HG03135 (cell line): ENCODE measurements around the gene OVAAL.

ENCODE experiments used
- ATAC-seq: cut with Tn5 transposase; IDR thresholded peaks from one replicate; pipeline ENCODE4 v1.9.1; 2021; ENCODE audit warnings: mild to moderate bottlenecking, moderate library complexity; ENCODE audit not compliant: unreplicated experiment

OVAAL gene

DNA sequence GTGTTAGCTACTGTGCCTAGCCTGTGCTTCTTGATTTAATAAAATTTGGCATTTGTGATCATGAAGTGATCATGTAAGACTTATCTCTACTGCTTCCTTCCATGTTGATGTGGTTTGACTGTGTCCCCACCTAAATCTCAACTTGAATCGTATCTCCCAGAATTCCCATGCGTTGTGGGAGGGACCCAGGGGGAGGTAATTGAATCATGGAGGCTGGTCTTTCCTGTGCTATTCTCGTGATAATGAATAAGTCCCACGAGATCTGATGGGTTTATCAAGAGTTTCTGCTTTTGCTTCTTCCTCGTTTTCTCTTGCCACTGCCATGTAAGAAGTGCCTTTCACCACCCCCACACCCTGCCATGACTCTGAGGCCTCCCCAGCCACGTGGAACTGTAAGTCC lies at the start of gene OVAAL:
Gene OVAAL (plus strand): TSS at position 301 of the 400 bp plus-strand sequence.
- no peak for ATAC-seq

DNA sequence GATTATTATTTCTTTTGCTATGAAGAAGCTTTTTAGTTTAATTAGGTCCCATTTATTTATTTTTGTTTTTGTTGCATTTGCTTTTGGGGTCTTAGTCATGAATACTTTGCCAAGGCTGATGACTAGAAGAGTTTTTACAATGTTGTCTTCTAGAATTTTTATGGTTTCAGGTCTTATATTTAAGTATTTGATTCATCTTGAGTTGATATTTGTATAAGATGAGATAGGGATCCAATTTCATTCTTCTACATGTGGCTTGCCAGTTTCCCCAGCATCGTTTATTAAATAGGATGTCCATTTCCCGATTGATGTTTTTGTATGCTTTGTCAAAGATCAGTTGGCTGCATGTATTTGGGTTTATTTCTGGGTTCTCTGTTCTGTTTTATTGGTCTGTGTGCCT lies 47.9 kb upstream of the OVAAL start:
- no peak for ATAC-seq

DNA sequence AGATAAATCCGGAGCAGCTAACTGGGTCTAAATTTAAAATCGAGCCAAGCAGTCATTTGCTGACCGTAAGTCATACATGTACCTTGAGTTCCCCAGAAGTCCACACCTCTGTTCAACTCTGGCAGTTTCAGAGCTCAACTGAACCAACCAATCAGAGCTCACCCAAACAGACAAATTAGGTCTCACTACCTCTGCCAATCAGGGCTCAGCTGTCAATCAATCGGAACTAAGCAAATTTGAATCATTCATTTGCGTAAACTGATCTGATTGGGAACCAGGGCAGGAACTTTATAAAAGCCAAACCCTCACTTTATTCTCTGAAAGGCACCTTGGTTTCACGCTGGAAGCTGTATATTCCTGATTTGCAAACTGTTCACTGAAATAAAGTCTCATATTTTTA lies 45.2 kb upstream of the OVAAL start:
- no peak for ATAC-seq

DNA sequence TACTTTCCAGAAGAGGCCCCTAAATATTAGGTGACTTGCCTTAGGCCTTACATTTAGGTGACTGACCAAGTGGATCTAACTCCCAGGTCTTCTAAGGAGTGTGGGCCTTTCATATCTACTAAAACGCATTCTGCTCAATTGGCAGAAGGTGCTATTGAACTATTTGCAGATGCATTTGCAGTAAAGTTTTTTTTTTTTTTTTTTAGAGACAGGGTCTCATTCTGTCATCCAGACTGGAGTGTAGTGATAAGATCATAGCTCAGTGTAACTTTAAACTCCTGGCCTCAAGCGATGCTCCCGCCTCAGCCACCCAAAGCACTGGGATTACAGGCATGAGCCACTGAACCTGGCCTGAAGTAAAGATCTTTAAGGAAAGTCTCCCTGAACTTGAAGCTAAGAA lies 43.4 kb upstream of the OVAAL start:
- ATAC-seq, result no peak

DNA sequence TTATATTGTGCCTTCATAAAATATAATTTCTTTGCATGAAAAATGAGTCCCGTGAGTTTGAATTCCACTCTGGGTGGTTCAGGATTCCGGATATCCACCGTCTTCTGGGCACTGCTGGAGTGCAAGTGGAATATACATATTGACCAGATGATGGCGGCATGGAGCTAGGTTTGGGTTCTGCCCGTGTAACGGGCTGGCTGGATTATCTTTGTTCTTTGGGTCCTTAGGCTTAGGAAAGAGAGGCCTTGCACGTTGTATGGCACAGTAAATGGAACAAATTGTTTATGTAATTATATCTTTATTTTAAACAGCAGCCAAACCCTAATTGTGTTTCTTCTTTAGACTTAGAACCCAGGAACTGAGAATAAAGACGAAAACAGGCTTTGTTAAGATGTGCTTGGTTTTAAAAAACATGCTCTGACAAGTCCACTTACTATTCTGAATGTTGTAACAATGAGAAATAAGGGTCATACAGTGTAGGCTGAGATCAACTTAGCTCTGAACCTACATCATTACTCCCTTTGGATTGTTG lies 42.8 kb upstream of the OVAAL start:
- peak; percentile 90 for ATAC-seq

DNA sequence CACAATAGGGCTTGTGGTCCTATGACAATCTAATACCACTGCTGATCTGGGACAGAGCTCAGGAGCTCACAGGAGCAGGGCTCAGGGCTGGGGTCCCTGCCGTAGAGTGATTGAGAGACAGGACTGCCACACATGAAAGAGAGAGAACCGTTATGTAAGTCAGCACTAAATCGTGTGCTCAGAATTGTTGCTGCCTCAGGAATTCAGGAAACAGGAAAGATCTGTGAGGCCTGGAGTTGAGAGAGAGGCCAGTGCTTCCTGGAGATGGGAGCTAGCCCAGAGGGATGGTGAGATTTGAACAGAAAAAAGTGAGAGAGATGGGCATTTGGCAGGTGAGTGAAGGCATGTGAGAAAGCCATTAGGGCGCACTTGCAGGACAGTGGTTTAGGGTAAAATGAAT lies 38.9 kb upstream of the OVAAL start:
- ATAC-seq, result no peak

DNA sequence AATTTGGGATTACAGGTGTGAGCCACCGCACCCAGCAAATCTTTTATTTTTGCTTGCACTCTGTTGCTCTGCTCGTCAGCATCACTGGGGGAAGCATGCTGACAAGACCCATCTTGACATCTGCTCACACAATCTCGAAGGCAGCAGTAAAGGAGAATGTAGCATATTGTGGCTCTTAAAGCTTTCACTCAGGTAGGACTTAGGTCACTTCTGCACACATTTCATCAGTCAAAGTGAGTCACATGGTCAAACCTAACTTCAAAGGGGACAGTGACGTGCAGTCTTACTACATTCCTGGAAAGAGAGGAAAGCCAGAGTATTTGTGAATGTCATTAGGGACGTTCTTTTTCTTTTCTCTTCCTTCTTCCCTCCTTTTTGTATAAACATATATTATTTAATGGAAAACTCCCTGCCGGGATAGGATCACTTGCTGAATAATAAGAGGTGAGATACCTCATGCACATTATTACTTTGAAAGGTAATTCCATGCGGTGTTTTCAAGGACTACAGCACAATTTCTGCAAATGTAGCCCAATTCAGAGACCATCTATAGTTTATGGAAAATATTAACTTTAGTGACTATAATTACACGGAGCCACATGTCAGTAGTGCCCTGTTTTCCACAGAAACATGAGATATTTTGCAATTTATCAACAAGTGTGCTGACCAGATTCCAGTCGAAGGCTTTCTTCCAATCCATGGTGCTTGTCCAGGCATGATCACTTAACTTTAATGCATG lies 37.1 kb upstream of the OVAAL start:
- ATAC-seq, result no peak

DNA sequence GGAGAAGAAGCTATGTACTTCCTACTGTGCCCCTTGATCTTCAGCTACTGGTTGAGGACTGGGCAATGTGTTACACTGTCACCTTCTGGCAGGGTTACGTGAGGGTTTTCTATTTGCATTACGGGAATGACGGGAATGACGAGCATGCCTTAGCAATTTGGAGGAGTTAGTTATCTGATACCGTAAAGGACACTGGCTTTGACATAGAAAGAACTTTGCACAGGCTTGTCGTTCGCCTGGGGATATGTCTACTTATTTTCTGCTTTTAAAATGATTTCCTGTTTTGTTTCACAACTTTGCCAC lies 36.6 kb upstream of the OVAAL start:
- ATAC-seq, result no peak

DNA sequence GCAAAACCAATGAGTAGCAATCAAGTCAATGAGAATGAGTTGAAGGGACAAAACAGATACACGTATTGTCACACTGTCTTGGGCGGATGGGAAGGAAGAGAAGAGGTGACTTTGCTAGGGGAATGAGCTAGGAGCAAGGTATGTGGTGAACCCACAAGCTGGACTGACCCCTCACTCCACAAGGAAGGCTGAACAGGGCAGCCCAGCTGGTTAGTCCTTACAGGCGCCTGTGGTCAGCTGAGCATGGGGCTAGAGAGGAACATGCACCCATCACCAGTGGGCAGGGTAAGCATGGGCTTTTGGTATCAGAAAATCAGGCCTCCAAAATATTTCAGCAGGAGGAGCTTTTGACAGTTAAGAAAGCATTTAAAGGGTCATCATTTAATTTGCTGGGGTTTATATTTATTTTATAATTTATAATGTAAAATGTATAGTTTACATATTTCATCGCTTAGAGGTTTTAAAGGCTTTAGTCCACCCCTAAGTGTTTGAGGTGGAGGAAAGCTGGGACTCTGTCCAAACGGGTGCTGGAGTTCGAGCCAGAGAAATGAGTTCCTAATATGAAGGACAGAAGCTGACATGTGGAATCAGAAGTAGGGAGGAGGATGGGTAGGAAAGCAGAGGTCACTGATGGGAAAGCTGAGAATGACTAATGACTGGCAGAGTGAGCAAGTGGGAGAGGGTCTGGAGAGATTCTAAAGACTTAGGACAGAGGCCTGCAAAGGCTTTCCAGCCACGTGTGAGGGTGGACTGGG lies 34.4 kb upstream of the OVAAL start:
- no peak for ATAC-seq

DNA sequence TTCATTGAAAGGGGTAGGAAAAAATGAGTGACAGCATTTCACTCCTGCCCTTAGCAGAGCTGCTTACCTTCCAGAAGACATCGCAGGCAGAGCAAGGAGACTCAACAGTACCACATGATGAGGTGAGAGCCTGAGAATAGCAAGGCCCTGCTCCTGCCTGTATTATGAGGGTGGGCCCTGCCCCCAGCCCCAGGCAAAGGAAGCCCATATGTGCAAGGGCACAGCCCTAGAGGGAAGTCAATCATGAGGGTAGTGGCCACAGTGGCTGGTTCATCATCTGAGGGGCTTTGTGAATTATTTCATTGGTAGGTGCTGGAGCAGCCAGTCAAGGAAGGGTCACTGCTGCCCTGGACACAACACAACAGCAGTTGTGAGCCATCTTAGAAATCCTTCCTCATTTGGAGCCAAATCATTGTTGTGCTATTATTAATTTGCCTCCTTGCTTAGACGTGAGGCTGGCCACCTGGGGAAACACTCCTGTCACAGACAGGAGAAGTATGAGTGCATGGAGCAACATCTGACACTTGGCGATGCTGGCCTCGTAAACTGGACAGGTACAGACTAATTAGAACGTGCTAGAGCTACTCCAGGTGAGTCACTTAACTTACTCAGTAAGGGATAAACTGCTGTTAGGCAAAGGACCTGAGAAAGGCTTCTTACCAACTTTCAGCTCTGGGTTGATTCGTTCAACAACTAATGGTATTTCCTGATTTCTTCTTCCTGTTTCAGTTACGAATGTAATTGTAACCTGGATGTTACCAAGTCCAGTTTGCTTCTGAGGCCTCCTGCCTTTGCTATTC lies 33.6 kb upstream of the OVAAL start:
- ATAC-seq, result no peak

DNA sequence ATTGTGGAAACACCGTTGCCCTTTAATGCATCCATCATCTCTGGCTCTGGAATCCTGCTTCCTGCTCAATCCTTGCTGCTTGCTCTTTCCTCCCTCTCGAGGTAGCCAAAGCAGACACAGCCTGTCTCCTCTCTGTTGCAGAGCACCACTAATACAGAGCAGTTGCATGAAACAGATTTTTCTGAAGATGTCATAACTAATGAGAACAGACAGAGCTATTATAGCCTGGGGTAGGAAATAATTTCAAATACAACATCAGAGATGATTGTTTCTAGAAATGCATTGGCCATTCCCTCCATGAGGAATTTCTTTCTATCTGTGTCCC lies 33.1 kb upstream of the OVAAL start:
- ATAC-seq, result no peak

DNA sequence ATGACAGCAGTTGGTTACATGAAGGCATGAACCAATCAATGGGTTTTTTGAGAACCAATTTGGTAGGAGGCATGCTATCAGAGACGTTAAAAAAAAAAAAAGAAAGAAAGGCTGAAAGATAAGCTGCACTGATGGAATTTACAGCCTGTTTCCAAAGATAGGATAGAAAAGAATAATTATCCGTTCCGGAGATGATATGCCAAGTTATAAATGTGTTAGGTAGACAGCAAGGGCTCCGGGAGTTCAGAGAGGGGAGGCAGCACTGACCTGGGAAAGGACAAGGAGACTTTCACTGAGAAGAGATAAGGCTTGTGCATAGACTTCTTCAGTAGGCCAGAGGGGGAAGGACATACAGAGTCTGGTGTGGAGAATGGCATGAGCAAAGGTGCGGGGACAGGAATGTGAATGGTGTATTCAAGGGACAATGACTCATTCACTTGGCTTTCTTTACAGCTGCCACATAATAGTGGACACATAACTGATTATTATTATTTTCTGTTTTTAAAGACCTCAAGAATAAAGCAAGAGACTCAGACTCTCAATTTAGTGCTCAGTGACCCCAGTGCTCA lies 31.6 kb upstream of the OVAAL start:
- ATAC-seq, result no peak

DNA sequence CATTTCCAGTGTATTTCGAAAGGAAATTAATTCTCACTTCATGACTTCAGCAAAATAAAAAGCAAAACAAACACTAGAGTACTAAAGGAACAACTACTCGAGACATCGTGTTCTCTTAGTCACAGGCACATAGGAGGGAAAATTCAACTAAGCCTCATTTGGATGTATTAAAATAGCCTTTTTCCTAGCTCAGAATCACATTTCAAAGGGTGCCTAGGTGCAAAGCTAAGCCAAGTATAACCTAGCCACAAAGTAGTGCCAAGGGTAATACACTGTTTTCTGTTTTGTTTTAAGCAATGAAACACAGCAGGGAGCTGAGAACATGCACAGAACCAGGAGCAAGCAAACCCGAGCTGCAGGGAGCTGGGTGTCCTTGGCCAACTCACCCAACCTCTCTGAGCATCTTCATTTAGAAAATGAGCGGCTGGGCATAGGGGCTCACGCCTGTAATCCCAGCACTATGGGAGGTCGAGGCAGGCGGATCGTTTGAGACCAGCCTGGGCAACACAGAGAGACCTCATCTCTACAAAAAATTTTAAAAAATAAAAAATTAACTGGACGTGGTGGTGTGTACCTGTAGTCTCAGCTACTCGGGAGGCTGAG lies 29.8 kb upstream of the OVAAL start:
- ATAC-seq, result no peak

DNA sequence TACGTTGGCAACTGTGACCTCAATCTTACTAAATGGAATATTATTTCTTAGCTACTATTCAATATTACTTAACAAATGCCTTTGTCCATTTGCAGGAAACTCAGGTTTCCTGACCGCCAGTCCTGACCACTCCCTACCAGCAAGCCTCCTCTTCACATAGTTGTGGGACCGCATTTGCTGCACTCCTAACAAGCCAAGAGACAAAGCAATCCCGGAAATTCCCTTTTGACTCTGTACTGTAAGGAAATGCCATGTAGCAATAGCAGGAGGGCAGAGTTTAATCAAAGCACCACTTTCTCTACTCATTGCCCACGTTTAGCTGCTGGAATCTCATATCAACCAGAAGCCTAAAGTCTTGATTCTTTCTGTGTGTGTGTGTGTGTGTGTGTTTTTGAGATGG lies 28.3 kb upstream of the OVAAL start:
- ATAC-seq, result no peak

DNA sequence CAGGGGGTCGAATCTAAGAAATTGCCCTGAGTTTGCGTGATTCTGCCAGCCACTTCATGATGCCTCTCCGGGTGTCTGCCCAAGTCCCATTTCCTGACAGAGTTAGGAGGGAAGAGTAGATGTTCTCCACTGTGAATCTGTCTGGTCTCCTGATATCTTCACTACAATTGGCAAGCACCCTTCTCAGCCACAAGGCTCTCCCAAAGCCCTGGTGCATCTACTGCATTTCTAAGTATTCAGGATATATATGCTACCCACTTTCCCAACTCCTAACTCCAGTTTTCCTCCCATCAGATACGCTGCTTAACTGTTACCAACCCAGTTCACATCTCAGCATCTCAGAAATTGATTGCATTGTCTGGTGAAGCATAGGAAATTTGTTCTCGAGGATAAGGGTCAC lies 25.9 kb upstream of the OVAAL start:
- ATAC-seq, result no peak

DNA sequence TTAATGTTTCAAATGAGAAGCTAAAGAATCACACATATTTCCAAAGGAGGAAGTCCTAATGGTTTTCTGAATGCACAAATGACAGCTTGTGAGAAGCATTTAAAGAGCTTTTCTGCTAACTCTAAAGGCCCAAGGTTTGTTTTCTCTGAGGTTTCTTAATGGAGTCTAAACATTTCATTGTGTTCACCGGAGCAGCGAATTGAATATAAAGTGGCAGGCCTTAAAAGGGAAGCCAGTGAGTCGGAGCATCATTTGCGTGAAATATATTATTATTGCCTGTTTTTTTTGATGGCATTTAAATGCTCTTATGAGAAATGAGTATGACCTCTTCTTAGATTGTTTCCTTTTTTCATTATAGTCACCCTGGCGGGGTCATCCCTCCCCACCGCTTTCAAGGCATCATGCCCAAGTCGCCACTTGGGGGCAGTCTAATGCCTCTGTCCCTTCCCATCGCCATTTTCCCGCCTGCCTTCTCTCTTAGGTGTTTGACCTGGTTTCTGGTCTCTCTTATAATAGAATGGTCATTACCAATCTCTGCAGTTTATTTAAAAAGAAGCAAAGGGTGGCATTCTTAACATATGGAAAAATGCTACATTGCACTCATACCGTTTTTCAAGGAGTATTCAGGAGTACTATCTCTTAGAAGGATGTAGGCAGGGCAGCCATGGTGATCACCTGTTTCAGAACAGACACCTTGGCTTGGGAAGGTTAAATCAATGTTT lies 25.3 kb upstream of the OVAAL start:
- ATAC-seq, result no peak

DNA sequence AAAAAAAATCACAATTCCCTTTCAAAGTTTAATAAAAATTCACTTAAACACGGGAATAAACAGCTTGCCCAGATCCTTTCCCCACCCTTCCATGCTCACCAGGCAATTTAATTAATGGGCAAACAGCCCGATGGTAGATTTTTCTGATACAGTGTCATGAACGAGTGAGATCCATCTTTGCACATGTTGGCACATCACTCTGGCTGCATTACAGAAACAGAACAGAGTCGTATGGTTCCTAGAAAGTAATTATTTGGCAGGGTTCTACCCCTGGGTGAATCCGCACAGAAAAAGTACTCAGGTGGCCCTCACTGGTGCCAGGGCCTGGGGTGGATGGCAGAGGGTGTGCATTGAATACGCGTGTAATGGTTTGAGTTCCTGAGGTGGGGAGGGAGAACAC lies 24.6 kb upstream of the OVAAL start:
- no peak for ATAC-seq

DNA sequence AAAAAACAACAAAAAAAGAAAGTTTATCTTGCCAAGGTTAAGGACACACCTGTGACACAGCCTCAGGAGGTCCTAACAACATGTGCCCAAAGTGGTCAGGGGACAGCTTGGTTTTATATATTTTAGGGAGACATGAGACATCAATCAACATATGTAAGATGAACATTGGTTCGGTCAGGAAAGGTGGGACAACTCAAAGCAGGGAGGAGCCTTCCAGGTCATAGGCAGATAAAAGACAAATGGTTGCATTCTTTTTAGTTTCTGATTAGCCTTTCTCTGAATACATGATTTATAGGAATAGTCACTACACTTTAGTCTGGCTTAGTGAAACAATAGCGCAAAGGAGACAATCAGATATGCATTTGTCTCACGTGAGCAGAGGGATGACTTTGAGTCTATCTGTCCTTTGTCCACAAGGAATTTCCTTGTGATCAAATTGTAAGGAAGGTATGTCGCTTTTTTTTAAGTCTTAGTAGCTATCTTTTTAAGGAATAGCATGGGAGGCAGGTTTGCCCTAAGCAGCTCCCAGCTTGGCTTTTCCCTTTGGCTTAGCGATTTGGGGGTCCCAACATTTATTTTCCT lies 23.3 kb upstream of the OVAAL start:
- ATAC-seq, result no peak

DNA sequence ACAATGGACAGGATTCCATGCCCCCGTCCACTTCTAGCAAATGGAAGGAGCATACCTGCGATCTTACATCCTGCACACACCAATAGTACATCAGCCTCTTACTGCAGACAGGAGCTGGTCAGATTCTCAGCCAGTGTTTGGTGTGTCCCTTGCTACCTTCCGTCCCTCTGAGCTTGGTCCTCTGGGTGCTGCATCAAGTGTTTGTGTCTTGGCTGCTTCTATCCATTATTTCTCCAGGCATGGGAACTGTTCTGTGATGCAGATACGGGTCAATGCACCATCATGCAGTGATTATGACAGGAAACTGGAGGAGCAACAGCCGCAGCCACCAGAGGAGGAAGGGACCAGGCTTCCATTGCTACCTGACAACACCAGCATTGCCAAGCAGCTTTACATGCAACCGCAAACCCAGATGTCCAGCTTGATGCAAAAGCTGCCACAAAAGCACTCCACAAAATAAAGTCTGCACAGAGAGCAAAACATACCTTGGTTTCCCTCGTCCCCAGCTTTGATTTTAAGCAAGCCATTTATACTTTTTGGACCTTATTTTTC lies 21.9 kb upstream of the OVAAL start:
- ATAC-seq, result no peak

DNA sequence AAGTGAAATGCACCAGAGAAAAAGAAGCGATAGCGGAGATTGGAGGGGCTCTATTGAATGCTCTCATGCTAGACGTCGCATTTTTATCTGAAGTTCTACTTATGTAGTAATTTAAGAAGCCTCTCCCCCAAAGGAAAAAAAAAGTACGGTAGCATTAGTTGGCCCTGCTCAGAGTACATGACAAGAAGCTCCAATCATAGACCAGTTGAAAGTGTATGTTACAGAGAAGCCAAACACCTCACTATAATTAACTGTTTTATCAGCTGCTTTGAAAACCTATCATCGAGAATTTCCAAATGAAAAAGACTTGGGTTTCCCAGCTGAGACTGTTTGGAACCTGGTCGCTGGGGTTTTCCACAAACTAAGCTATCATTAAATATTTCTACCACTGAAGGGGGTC lies 19.6 kb upstream of the OVAAL start:
- no peak for ATAC-seq
